IMR-90 (cell line): Measurements from ENCODE around the gene OR10H3. TPM values are rescaled to one million over a fixed set of nuclear protein-coding genes. Genes with fewer than 3 reads are reported as not detected.
A peak's percentile ranks its signal among the peaks of the same experiment; 100 is the strongest.

Source experiments
- ATAC-seq: fragments of 200-7000 bp; cut with Tn5 transposase; 2 replicates; pipeline ENCODE4 v1.9.1; 2020; ENCODE audit warnings: low read depth, mild to moderate bottlenecking, moderate library complexity
- BruUV-seq: library from RNA; stranded (reverse); fragments of 400-500 nt; replicated peaks from 2 replicates; lab custom pipeline; 2021; lab: Mats Ljungman, UMichigan
- CTCF ChIA-PET: fragments of 300-600 bp; formaldehyde crosslinking; extraction: SDS; loops from one replicate; lab custom pipeline; 2021; ENCODE audit warnings: antibody characterized with exemption; lab: Yijun Ruan, JAX
- POLR2A ChIA-PET: fragments of 300-600 bp; sonication (Branson Sonifier 250); formaldehyde crosslinking; loops from one replicate; lab custom pipeline; 2022; ENCODE audit warnings: antibody characterized with exemption; ENCODE audit not compliant: unreplicated experiment; lab: Charles Lee
- DNase-seq: peaks from one replicate; pipeline ENCODE4 v3.0.0; 2013
- H2AFZ ChIP-seq: replicated peaks from 2 replicates; pipeline ENCODE3; 2013; ENCODE audit warnings: low read length, mild to moderate bottlenecking; ENCODE audit not compliant: poor library complexity
- H2AK5ac ChIP-seq: 2 replicates; pipeline ENCODE4 v1.6.1; 2013; ENCODE audit warnings: low read depth, low read length, inconsistent platforms
- H2AK9ac ChIP-seq: replicated peaks from 2 replicates; pipeline ENCODE3; 2013; ENCODE audit warnings: mild to moderate bottlenecking, low read depth, low read length, moderate library complexity; ENCODE audit not compliant: poor library complexity
- H2BK120ac ChIP-seq: 2 replicates; pipeline ENCODE4 v1.6.1; 2013; ENCODE audit warnings: low read depth, low read length, inconsistent platforms
- H2BK15ac ChIP-seq: 3 replicates; pipeline ENCODE4 v1.6.1; 2013; ENCODE audit warnings: low read depth, low read length, inconsistent platforms
- H2BK20ac ChIP-seq: 2 replicates; pipeline ENCODE4 v1.6.1; 2013; ENCODE audit warnings: low read depth, mild to moderate bottlenecking, inconsistent platforms, low read length, moderate library complexity
- H2BK5ac ChIP-seq: 2 replicates; pipeline ENCODE4 v1.6.1; 2013; ENCODE audit warnings: mild to moderate bottlenecking, low read depth, low read length, inconsistent platforms; ENCODE audit not compliant: poor library complexity, severe bottlenecking
- H3K14ac ChIP-seq: replicated peaks from 2 replicates; pipeline ENCODE4 v1.6.1; 2013; ENCODE audit warnings: low read depth, low read length, inconsistent platforms
- H3K18ac ChIP-seq: 2 replicates; pipeline ENCODE4 v1.6.1; 2013; ENCODE audit warnings: low read depth, low read length, control low read depth
- H3K23ac ChIP-seq: 2 replicates; pipeline ENCODE4 v1.6.1; 2013; ENCODE audit warnings: low read depth, low read length, inconsistent platforms
- H3K27ac ChIP-seq: 2 replicates; pipeline ENCODE4 v1.5.1; 2013; ENCODE audit warnings: mild to moderate bottlenecking, control low read depth, low read length; ENCODE audit not compliant: insufficient read depth
- H3K27me3 ChIP-seq: 2 replicates; pipeline ENCODE4 v1.6.1; 2013; ENCODE audit warnings: low read length; ENCODE audit not compliant: control insufficient read depth, insufficient read depth
- H3K36me3 ChIP-seq: 2 replicates; pipeline ENCODE4 v1.6.1; 2013; ENCODE audit warnings: low read length, mixed read lengths; ENCODE audit not compliant: control insufficient read depth, insufficient read depth
- H3K4ac ChIP-seq: 2 replicates; pipeline ENCODE4 v1.6.1; 2013; ENCODE audit warnings: low read depth, low read length, inconsistent platforms
- H3K4me1 ChIP-seq: 2 replicates; pipeline ENCODE4 v1.6.1; 2013; ENCODE audit warnings: low read length, mixed read lengths; ENCODE audit not compliant: control insufficient read depth, insufficient read depth
- H3K4me2 ChIP-seq: 2 replicates; pipeline ENCODE4 v1.6.1; 2013; ENCODE audit warnings: low read depth, mild to moderate bottlenecking, control low read depth, low read length, moderate library complexity
- H3K4me3 ChIP-seq: 2 replicates; pipeline ENCODE4 v1.5.1; 2013; ENCODE audit warnings: low read depth, mild to moderate bottlenecking, control low read depth, low read length, moderate library complexity; ENCODE audit not compliant: insufficient read depth
- H3K56ac ChIP-seq: 2 replicates; pipeline ENCODE4 v1.6.1; 2013; ENCODE audit warnings: low read length, inconsistent platforms; ENCODE audit not compliant: insufficient read depth; ENCODE audit errors: extremely low read depth
- H3K79me1 ChIP-seq, 2 experiments: 2 replicates each; pipeline ENCODE4 v1.6.1; 2013; ENCODE audit warnings: low read length in 2 of 2, inconsistent platforms in 1 of 2, low read depth in 1 of 2
- H3K9ac ChIP-seq: 2 replicates; pipeline ENCODE4 v1.6.1; 2013; ENCODE audit warnings: low read depth, low read length, control low read depth
- H3K9me1 ChIP-seq: 2 replicates; pipeline ENCODE4 v1.6.1; 2013; ENCODE audit warnings: low read length, inconsistent platforms; ENCODE audit not compliant: insufficient read depth
- H3K9me3 ChIP-seq: 2 replicates; pipeline ENCODE4 v1.6.1; 2013; ENCODE audit warnings: low read length; ENCODE audit not compliant: control insufficient read depth, insufficient read depth
- H4K20me1 ChIP-seq: 2 replicates; pipeline ENCODE4 v1.6.1; 2013; ENCODE audit warnings: low read length, inconsistent platforms; ENCODE audit not compliant: insufficient read depth
- H4K5ac ChIP-seq: 2 replicates; pipeline ENCODE4 v1.6.1; 2013; ENCODE audit warnings: mild to moderate bottlenecking, low read depth, low read length, control low read depth
- H4K8ac ChIP-seq, 2 experiments: 2 replicates each; pipeline ENCODE4 v1.6.1; 2013; ENCODE audit warnings: low read depth in 2 of 2, low read length in 2 of 2, control low read depth in 1 of 2, inconsistent platforms in 1 of 2
- H4K91ac ChIP-seq: 2 replicates; pipeline ENCODE4 v1.6.1; 2013; ENCODE audit warnings: low read depth, low read length, inconsistent platforms; ENCODE audit not compliant: insufficient read depth
- CEBPB ChIP-seq: IDR thresholded peaks from 2 replicates; pipeline ENCODE4 v1.6.1; 2012; ENCODE audit warnings: low read depth, low read length, improper control_type of control experiment
- CHD1 ChIP-seq: IDR thresholded peaks from 2 replicates; pipeline ENCODE4 v1.6.1; 2012; ENCODE audit warnings: low read depth, low read length, improper control_type of control experiment
- CTCF ChIP-seq: conservative IDR thresholded peaks from 2 replicates; pipeline ENCODE4 v1.5.1; 2012; ENCODE audit warnings: mild to moderate bottlenecking, low read depth, low read length, improper control_type of control experiment
- ELK1 ChIP-seq: fragments of 150-350 bp; IDR thresholded peaks from 2 replicates; pipeline ENCODE4 v1.6.1; 2016; ENCODE audit warnings: low read depth, mild to moderate bottlenecking, low read length, moderate library complexity, borderline replicate concordance
- FOS ChIP-seq: fragments of 150-350 bp; IDR thresholded peaks from 2 replicates; pipeline ENCODE4 v1.6.1; 2016; ENCODE audit warnings: low read depth, low read length
- MAFK ChIP-seq: IDR thresholded peaks from 2 replicates; pipeline ENCODE4 v1.6.1; 2012; ENCODE audit warnings: low read depth, low read length, improper control_type of control experiment
- MAZ ChIP-seq: IDR thresholded peaks from 2 replicates; pipeline ENCODE4 v1.6.1; 2012; ENCODE audit warnings: low read depth, mild to moderate bottlenecking, low read length, improper control_type of control experiment, moderate library complexity, borderline replicate concordance
- MXI1 ChIP-seq: IDR thresholded peaks from 2 replicates; pipeline ENCODE4 v1.6.1; 2012; ENCODE audit warnings: low read depth, mild to moderate bottlenecking, low read length, moderate library complexity, borderline replicate concordance
- NFE2L2 ChIP-seq: fragments of 150-350 bp; IDR thresholded peaks from 2 replicates; pipeline ENCODE4 v1.6.1; 2016; ENCODE audit warnings: low read depth, mild to moderate bottlenecking, low read length
- POLR2A ChIP-seq: IDR thresholded peaks from 2 replicates; pipeline ENCODE4 v1.6.1; 2012; ENCODE audit warnings: mild to moderate bottlenecking, low read depth, low read length
- RAD21 ChIP-seq: IDR thresholded peaks from 2 replicates; pipeline ENCODE4 v1.6.1; 2012; ENCODE audit warnings: low read length, improper control_type of control experiment
- RCOR1 ChIP-seq: IDR thresholded peaks from 2 replicates; pipeline ENCODE4 v1.6.1; 2012; ENCODE audit warnings: mild to moderate bottlenecking, low read length, improper control_type of control experiment; ENCODE audit not compliant: insufficient replicate concordance
- RFX5 ChIP-seq: IDR thresholded peaks from 2 replicates; pipeline ENCODE4 v1.8.0; 2012; ENCODE audit warnings: low read depth, mild to moderate bottlenecking, low read length, moderate library complexity
- SMC3 ChIP-seq: fragments of 150-350 bp; IDR thresholded peaks from 2 replicates; pipeline ENCODE4 v1.6.1; 2016; ENCODE audit warnings: low read depth, mild to moderate bottlenecking, antibody characterized with exemption, low read length, moderate library complexity
- USF2 ChIP-seq: fragments of 150-350 bp; IDR thresholded peaks from 2 replicates; pipeline ENCODE4 v1.6.1; 2017; ENCODE audit warnings: mild to moderate bottlenecking, antibody characterized with exemption, low read length, low read depth
- WGBS, 2 experiments: methylation state at CpG; one replicate each; pipeline versions ENCODE4 v1.1.5 to v1.1.7; 2013; ENCODE audit warnings: missing lambda C conversion rate in 2 of 2; ENCODE audit not compliant: insufficient read length in 1 of 2; ENCODE audit errors: extremely low coverage in 2 of 2; 5-methylcytosine and 5-hydroxymethylcytosine counted together
- dilution Hi-C: fragments of 300-500 bp; cut with HindIII; formaldehyde crosslinking; loops from one replicate; pipeline ENCODE4 v1.14.3; 2018; ENCODE audit warnings: low sequenced_read_pairs; ENCODE audit not compliant: unreplicated experiment
- in situ Hi-C: fragments of 300-500 bp; cut with MboI; formaldehyde crosslinking; loops from 3 replicates; pipeline ENCODE4 v1.14.3; 2019; ENCODE audit warnings: low sequenced_read_pairs, inconsistent platforms, mixed read lengths
- intact Hi-C: fragments of 100-400 bp; cut with micrococcal nuclease; formaldehyde crosslinking; loops from 2 replicates; pipeline ENCODE4 v1.10.0; 2022
- polyA plus RNA-seq, 3 experiments: library from polyadenylated mRNA; depleted of rRNA; stranded (reverse); fragments of >200 nt; gene quantifications; 2 replicates each; pipeline ENCODE4 v1.2.3, GENCODE V29; 2012; ENCODE audit warnings: low replicate concordance in 1 of 3
- total RNA-seq: library from RNA; depleted of rRNA; stranded (reverse); fragments of >200 nt; gene quantifications from 2 replicates; pipeline ENCODE4 v1.2.3, GENCODE V29; 2012

OR10H3 gene
- total and polyA plus RNA-seq, 2 of the 4 experiments (the other 2 are of a cell fraction) = not detected

GRCh38 chr19:15722956-15723355, 14.8 kb upstream of the OR10H3 start:
- Histone ChIP-seq H4K5ac (no peak overlapping the region), H2BK20ac (no peak overlapping the region), H4K91ac (no peak overlapping the region), H3K4ac (no peak overlapping the region), H2BK15ac (no peak overlapping the region), H3K14ac (no peak overlapping the region), H2AFZ (peak overlapping the region; percentile 21), H3K4me2 (no peak overlapping the region), H3K79me1 (no peaks in the 10 kb centered on the region), H3K9ac (no peak overlapping the region), H4K8ac (no peak overlapping the region), H2BK120ac (no peak overlapping the region), H3K4me3 (no peak overlapping the region), H3K23ac (no peak overlapping the region), H2AK5ac (no peak overlapping the region), H3K9me1 (no peaks in the 10 kb centered on the region), H3K27me3 (no peaks in the 10 kb centered on the region), H3K18ac (no peak overlapping the region), H3K36me3 (no peaks in the 10 kb centered on the region), H4K20me1 (no peaks in the 10 kb centered on the region), H3K4me1 (no peaks in the 10 kb centered on the region), H3K56ac (no peak overlapping the region), H2BK5ac (no peak overlapping the region), H3K27ac (no peak overlapping the region), H3K9me3 (peaks cover 17% of the 10 kb centered on the region), H2AK9ac (no peak overlapping the region)
- ChIA-PET CTCF (no interaction called here), POLR2A (no interaction called here)
- BruUV-seq = no TSS peak
- in situ Hi-C loops (no loop called here), dilution Hi-C loops (no loop called here), intact Hi-C loops (no loop called here)
- DNase-seq (no peak), ATAC-seq (no peak)
- 13% methylated on average over 12 of the region's 25 CpGs; no CpG with 5 or more reads in 1 of the 2 experiments for WGBS, 2 experiments
- TF ChIP-seq FOS (no peak), CEBPB (no peak), POLR2A (no peak), ELK1 (no peak), MAZ (no peak), MXI1 (no peak), CTCF (no peak), MAFK (no peak), NFE2L2 (no peak), USF2 (no peak), RCOR1 (no peak), SMC3 (no peak), RFX5 (no peak), RAD21 (no peak), CHD1 (no peak)
